ENCODE measurements around the gene YARS1.

The YARS1 gene

GRCh38 chr1:32780005-32780404 is 37.2 kb downstream of the YARS1 start:
- no peak overlapping the region for H3K4me2 ChIP-seq (ENCODE audit: low read length, poor library complexity, severe bottlenecking)

DNA sequence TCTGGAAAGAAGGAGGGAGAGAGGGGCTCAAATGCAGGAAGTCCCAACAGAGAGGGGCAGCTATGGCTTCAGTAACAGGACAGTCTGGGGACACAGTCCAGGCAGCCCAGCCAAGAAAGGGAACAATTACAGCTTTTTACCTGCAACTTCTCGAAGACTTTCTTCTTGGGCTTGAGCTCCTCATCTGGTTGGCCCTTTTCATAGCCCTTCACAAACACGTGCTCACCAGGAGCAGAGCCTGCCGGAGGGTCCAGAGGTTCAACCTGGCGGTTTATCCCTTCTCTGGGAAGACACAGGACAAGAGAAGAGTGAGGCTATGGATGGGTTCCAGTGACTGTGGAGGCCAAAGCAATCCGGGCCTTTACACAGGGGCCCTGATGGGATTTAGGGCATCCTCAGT is 37.9 kb downstream of the YARS1 start:
- Histone ChIP-seq H2BK5ac (ENCODE audit: low read depth, low read length, poor library complexity, severe bottlenecking) (no peak overlapping the region), H3K23ac (ENCODE audit: low read length in 2 of 2) (no peak overlapping the region), H3K18ac (ENCODE audit: low read depth in 1 of 2, low read length in 2 of 2) (no peak overlapping the region), H3K4me2 (ENCODE audit: low read length, poor library complexity, severe bottlenecking) (no peak overlapping the region), H2BK15ac (ENCODE audit: low read depth, poor library complexity, severe bottlenecking) (no peak overlapping the region), H2AFZ (ENCODE audit: low read depth, low read length) (no peak overlapping the region), H4K91ac (ENCODE audit: low read length) (no peak overlapping the region), H3K4me3 (ENCODE audit: insufficient read depth in 1 of 2, low read depth in 1 of 2, low read length in 2 of 2) (no peak overlapping the region), H3K14ac (ENCODE audit: low read length in 2 of 2) (no peak overlapping the region), H3K9ac (ENCODE audit: low read length) (no peak overlapping the region), H3K79me1 (replicated peaks; ENCODE audit: low read length, poor library complexity, severe bottlenecking) (peaks cover 8% of the 10 kb centered on the region), H2BK120ac (ENCODE audit: low read depth, low read length) (no peak overlapping the region), H3K27ac (ENCODE audit: low read length, poor library complexity, severe bottlenecking) (no peak overlapping the region), H4K8ac (ENCODE audit: low read length) (no peak overlapping the region), H3K4me1 (ENCODE audit: control insufficient read depth, insufficient read depth, low read depth, low read length) (peaks cover 12% of the 10 kb centered on the region), H3K9me3 (ENCODE audit: control insufficient read depth, low read length) (no peaks in the 10 kb centered on the region), H3K36me3 (ENCODE audit: control insufficient read depth in 1 of 2, insufficient read depth in 2 of 2, low read depth in 1 of 2, low read length in 2 of 2) (peaks cover 52 to 84% of the 10 kb centered on the region in 2 experiments), H2BK12ac (ENCODE audit: low read length in 2 of 2) (no peak overlapping the region), H3K27me3 (ENCODE audit: control insufficient read depth in 1 of 2, insufficient read depth in 1 of 2, low read length in 2 of 2) (no peaks in the 10 kb centered on the region), H2AK5ac (ENCODE audit: low read length, severe bottlenecking) (no peak overlapping the region), H3K4ac (ENCODE audit: low read depth in 1 of 2, low read length in 2 of 2) (no peak overlapping the region)
- 95% methylated on average over 5 of the region's 5 CpGs for WGBS
- no peak for DNase-seq

More at GRCh38 chr1:32780005-32780404, 37.2 kb downstream of the YARS1 start:
- Histone ChIP-seq H3K27ac (ENCODE audit: low read length, poor library complexity, severe bottlenecking) (no peak overlapping the region), H2AK5ac (ENCODE audit: low read length, severe bottlenecking) (peak overlapping the region; percentile 18), H2BK5ac (ENCODE audit: low read depth, low read length, poor library complexity, severe bottlenecking) (no peak overlapping the region), H2BK12ac (ENCODE audit: low read length in 2 of 2) (peak overlapping the region in 1 of 2 experiments; percentile 12), H2BK120ac (ENCODE audit: low read depth, low read length) (no peak overlapping the region), H3K36me3 (ENCODE audit: control insufficient read depth in 1 of 2, insufficient read depth in 2 of 2, low read depth in 1 of 2, low read length in 2 of 2) (peaks cover 48 to 84% of the 10 kb centered on the region in 2 experiments), H2BK15ac (ENCODE audit: low read depth, poor library complexity, severe bottlenecking) (no peak overlapping the region), H3K23ac (ENCODE audit: low read length in 2 of 2) (no peak overlapping the region), H3K27me3 (ENCODE audit: control insufficient read depth in 1 of 2, insufficient read depth in 1 of 2, low read length in 2 of 2) (no peaks in the 10 kb centered on the region), H3K79me1 (replicated peaks; ENCODE audit: low read length, poor library complexity, severe bottlenecking) (peaks cover 9% of the 10 kb centered on the region), H3K18ac (ENCODE audit: low read depth in 1 of 2, low read length in 2 of 2) (no peak overlapping the region), H4K8ac (ENCODE audit: low read length) (no peak overlapping the region), H3K4me1 (ENCODE audit: control insufficient read depth, insufficient read depth, low read depth, low read length) (peaks cover 9% of the 10 kb centered on the region), H3K4me3 (ENCODE audit: insufficient read depth in 1 of 2, low read depth in 1 of 2, low read length in 2 of 2) (no peak overlapping the region), H3K4ac (ENCODE audit: low read depth in 1 of 2, low read length in 2 of 2) (no peak overlapping the region), H3K9ac (ENCODE audit: low read length) (no peak overlapping the region), H2AFZ (ENCODE audit: low read depth, low read length) (no peak overlapping the region), H4K91ac (ENCODE audit: low read length) (no peak overlapping the region), H3K14ac (ENCODE audit: low read length in 2 of 2) (no peak overlapping the region), H3K9me3 (ENCODE audit: control insufficient read depth, low read length) (no peaks in the 10 kb centered on the region)
- WGBS: 97% methylated on average over 8 of the region's 8 CpGs
- no peak for DNase-seq

DNA sequence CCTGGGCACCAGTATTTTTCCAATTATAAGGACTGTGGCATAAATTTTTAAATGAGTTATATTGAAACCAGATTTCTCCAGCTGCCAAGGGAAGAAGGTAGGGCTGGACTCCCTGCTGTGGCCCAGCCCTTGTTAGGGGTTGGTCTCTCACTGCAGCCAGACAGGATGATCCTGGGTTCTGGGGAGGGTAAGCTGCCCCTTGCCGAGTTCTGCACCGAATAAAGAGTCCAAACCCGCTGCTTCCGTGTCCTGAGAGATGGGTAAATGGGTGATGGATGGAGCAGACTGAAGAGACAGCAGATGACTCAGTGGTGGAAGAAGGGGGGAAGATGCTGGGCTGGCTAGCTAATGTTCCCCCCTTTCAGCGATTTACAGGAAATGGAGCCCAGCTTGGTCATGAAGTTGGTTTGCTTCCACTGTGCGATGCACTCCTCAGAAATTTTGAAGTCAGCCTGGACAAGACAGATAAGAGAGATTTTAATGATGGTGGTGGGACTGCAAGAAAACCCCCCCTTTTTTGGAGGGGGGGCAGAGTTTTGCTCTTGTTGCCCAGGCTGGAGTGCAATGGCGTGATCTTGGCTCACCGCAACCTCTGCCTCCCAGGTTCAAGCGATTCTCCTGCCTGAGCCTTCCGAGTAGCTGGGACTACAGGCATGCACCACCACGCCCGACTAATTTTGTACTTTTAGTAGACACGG is 41.4 kb downstream of the YARS1 start:
- no peak overlapping the region for H2BK5ac ChIP-seq (ENCODE audit: low read depth, low read length, poor library complexity, severe bottlenecking)
- DNase-seq: peak; percentile 41
- H3K9me3 ChIP-seq (ENCODE audit: control insufficient read depth, low read length): no peaks in the 10 kb centered on the region
- peak overlapping the region in 1 of 2 experiments; percentile 9 for H3K4me3 ChIP-seq (ENCODE audit: insufficient read depth in 1 of 2, low read depth in 1 of 2, low read length in 2 of 2)
- H2BK12ac ChIP-seq (ENCODE audit: low read length in 2 of 2): peak overlapping the region in 1 of 2 experiments; percentile 40
- peak overlapping the region in 1 of 2 experiments; percentile 64 for H3K18ac ChIP-seq (ENCODE audit: low read depth in 1 of 2, low read length in 2 of 2)
- no peak overlapping the region for H2BK120ac ChIP-seq (ENCODE audit: low read depth, low read length)
- H3K4ac ChIP-seq (ENCODE audit: low read depth in 1 of 2, low read length in 2 of 2): no peak overlapping the region
- peaks cover 14% of the 10 kb centered on the region for H3K4me1 ChIP-seq (ENCODE audit: control insufficient read depth, insufficient read depth, low read depth, low read length)
- no peak overlapping the region for H3K4me2 ChIP-seq (ENCODE audit: low read length, poor library complexity, severe bottlenecking)
- H4K91ac ChIP-seq (ENCODE audit: low read length): no peak overlapping the region
- H3K23ac ChIP-seq (ENCODE audit: low read length in 2 of 2): no peak overlapping the region
- WGBS: 85% methylated on average over 13 of the region's 13 CpGs
- H3K79me1 ChIP-seq (replicated peaks; ENCODE audit: low read length, poor library complexity, severe bottlenecking): peaks cover 12% of the 10 kb centered on the region
- no peak overlapping the region for H2BK15ac ChIP-seq (ENCODE audit: low read depth, poor library complexity, severe bottlenecking)
- H3K36me3 ChIP-seq (ENCODE audit: control insufficient read depth in 1 of 2, insufficient read depth in 2 of 2, low read depth in 1 of 2, low read length in 2 of 2): peaks cover 70 to 73% of the 10 kb centered on the region in 2 experiments
- H4K8ac ChIP-seq (ENCODE audit: low read length): no peak overlapping the region
- no peak overlapping the region for H2AFZ ChIP-seq (ENCODE audit: low read depth, low read length)
- H2AK5ac ChIP-seq (ENCODE audit: low read length, severe bottlenecking): peak overlapping the region; percentile 6
- peak overlapping the region; percentile 68 for H3K9ac ChIP-seq (ENCODE audit: low read length)
- H3K27ac ChIP-seq (ENCODE audit: low read length, poor library complexity, severe bottlenecking): peak overlapping the region; percentile 78
- no peaks in the 10 kb centered on the region for H3K27me3 ChIP-seq (ENCODE audit: control insufficient read depth in 1 of 2, insufficient read depth in 1 of 2, low read length in 2 of 2)
- H3K14ac ChIP-seq (ENCODE audit: low read length in 2 of 2): peak overlapping the region in 1 of 2 experiments; percentile 74

DNA sequence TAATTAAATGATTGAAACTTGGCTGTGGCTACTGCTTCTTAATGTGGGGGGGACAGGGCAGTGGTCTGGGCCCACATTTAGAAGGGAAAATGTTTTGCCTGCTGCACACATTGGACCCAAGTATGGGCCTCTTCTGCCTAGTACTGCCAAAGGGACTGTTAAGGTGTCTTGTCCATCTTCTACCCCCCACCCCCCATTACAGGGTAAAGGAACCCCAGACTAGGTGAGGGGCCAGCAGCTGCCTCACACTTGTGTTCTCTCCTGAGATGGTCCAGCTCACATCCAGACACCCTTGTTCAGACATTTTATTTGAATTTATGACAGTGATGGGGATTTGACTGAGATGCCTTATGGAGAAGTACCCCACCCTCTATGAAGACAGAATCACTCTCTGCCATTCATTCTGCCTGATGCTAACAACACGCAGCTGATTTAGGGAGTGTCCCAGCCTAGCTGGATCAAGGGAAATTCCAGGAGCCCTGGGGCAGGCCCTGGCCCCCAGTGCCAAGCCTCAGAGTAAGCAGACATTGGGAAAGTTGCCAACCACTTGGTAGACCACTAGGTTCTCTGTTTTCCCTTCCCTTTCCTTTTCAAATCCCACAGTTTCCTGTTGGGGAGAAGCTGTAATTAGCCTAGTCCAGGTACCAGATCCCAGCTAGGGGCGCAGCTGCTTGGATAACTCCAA is 42.1 kb downstream of the YARS1 start:
- H3K36me3 ChIP-seq (ENCODE audit: control insufficient read depth in 1 of 2, insufficient read depth in 2 of 2, low read depth in 1 of 2, low read length in 2 of 2): peaks cover 67 to 73% of the 10 kb centered on the region in 2 experiments
- H2AK5ac ChIP-seq (ENCODE audit: low read length, severe bottlenecking): no peak overlapping the region
- H3K9ac ChIP-seq (ENCODE audit: low read length): peak overlapping the region; percentile 68
- H2AFZ ChIP-seq (ENCODE audit: low read depth, low read length): no peak overlapping the region
- no peak overlapping the region for H4K8ac ChIP-seq (ENCODE audit: low read length)
- no peak overlapping the region for H2BK15ac ChIP-seq (ENCODE audit: low read depth, poor library complexity, severe bottlenecking)
- H3K4me3 ChIP-seq (ENCODE audit: insufficient read depth in 1 of 2, low read depth in 1 of 2, low read length in 2 of 2): peak overlapping the region in 1 of 2 experiments; percentile 9
- WGBS: 71% methylated on average over 2 of the region's 2 CpGs
- no peak overlapping the region for H2BK120ac ChIP-seq (ENCODE audit: low read depth, low read length)
- H2BK12ac ChIP-seq (ENCODE audit: low read length in 2 of 2): no peak overlapping the region
- no peak overlapping the region for H3K4ac ChIP-seq (ENCODE audit: low read depth in 1 of 2, low read length in 2 of 2)
- no peak overlapping the region for H4K91ac ChIP-seq (ENCODE audit: low read length)
- H3K27ac ChIP-seq (ENCODE audit: low read length, poor library complexity, severe bottlenecking): peak overlapping the region; percentile 78
- peaks cover 14% of the 10 kb centered on the region for H3K79me1 ChIP-seq (replicated peaks; ENCODE audit: low read length, poor library complexity, severe bottlenecking)
- H2BK5ac ChIP-seq (ENCODE audit: low read depth, low read length, poor library complexity, severe bottlenecking): no peak overlapping the region
- no peak overlapping the region for H3K4me2 ChIP-seq (ENCODE audit: low read length, poor library complexity, severe bottlenecking)
- DNase-seq: peak; percentile 62
- no peak overlapping the region for H3K23ac ChIP-seq (ENCODE audit: low read length in 2 of 2)
- no peak overlapping the region for H3K14ac ChIP-seq (ENCODE audit: low read length in 2 of 2)
- H3K4me1 ChIP-seq (ENCODE audit: control insufficient read depth, insufficient read depth, low read depth, low read length): peaks cover 19% of the 10 kb centered on the region
- H3K18ac ChIP-seq (ENCODE audit: low read depth in 1 of 2, low read length in 2 of 2): no peak overlapping the region
- H3K27me3 ChIP-seq (ENCODE audit: control insufficient read depth in 1 of 2, insufficient read depth in 1 of 2, low read length in 2 of 2): no peaks in the 10 kb centered on the region
- H3K9me3 ChIP-seq (ENCODE audit: control insufficient read depth, low read length): no peaks in the 10 kb centered on the region
